ENCODE data around the gene NRIP2. TPM values are rescaled to one million over a fixed set of nuclear protein-coding genes. Genes with fewer than 3 reads are reported as not detected.

The NRIP2 gene
- total RNA-seq, 3 donors from 2014 or later (not counting 1 experiment from before 2014, with no cell fraction given), result not detected

GRCh38 chr12:2833810-2834209 is 1.0 kb downstream of the NRIP2 start:
- no peaks in the 10 kb centered on the region for H3K9me3 Mint-ChIP-seq
- no peak overlapping the region for H3K4me3 ChIP-seq (ENCODE audit: low read length)
- peaks cover 6 to 12% of the 10 kb centered on the region in 2 donors for H3K4me1 Mint-ChIP-seq
- H3K27ac ChIP-seq (ENCODE audit: low read length), result no peak overlapping the region
- no peaks in the 10 kb centered on the region for H3K9me3 ChIP-seq (ENCODE audit: control insufficient read depth, insufficient read depth, low read length)
- DNase-seq (no peak), ATAC-seq (no peak)
- no peaks in the 10 kb centered on the region for H3K27me3 ChIP-seq (ENCODE audit: control insufficient read depth, insufficient read depth, low read length)
- no peaks in the 10 kb centered on the region for H3K4me1 ChIP-seq (ENCODE audit: control insufficient read depth, insufficient read depth, low read length)
- WGBS (ENCODE audit: insufficient coverage), result 97% methylated on average over 9 of the region's 9 CpGs
- H3K36me3 Mint-ChIP-seq, result no peaks in the 10 kb centered on the region
- H3K4me3 Mint-ChIP-seq, result no peak overlapping the region
- intact Hi-C loops (cut with micrococcal nuclease), result no loop called here
- peaks cover 16% of the 10 kb centered on the region for H3K36me3 ChIP-seq (ENCODE audit: control insufficient read depth, insufficient read depth, low read length)
- peaks cover 0 to 2% of the 10 kb centered on the region in 2 donors for H3K27me3 Mint-ChIP-seq (ENCODE audit: low read depth in 2 of 2)
- TF ChIP-seq, protein P1, sequence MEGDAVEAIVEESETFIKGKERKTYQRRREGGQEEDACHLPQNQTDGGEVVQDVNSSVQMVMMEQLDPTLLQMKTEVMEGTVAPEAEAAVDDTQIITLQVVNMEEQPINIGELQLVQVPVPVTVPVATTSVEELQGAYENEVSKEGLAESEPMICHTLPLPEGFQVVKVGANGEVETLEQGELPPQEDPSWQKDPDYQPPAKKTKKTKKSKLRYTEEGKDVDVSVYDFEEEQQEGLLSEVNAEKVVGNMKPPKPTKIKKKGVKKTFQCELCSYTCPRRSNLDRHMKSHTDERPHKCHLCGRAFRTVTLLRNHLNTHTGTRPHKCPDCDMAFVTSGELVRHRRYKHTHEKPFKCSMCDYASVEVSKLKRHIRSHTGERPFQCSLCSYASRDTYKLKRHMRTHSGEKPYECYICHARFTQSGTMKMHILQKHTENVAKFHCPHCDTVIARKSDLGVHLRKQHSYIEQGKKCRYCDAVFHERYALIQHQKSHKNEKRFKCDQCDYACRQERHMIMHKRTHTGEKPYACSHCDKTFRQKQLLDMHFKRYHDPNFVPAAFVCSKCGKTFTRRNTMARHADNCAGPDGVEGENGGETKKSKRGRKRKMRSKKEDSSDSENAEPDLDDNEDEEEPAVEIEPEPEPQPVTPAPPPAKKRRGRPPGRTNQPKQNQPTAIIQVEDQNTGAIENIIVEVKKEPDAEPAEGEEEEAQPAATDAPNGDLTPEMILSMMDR (IDR thresholded peaks at IDR 0.05), result no peak
- H3K27ac Mint-ChIP-seq, result no peak overlapping the region

GRCh38 chr12:2833327-2833726 is 1.5 kb downstream of the NRIP2 start:
- intact Hi-C loops (cut with micrococcal nuclease), result no loop called here
- peaks cover 0 to 2% of the 10 kb centered on the region in 2 donors for H3K27me3 Mint-ChIP-seq (ENCODE audit: low read depth in 2 of 2)
- no peaks in the 10 kb centered on the region for H3K9me3 Mint-ChIP-seq
- Histone ChIP-seq H3K4me1 (ENCODE audit: control insufficient read depth, insufficient read depth, low read length) (no peaks in the 10 kb centered on the region), H3K27me3 (ENCODE audit: control insufficient read depth, insufficient read depth, low read length) (no peaks in the 10 kb centered on the region), H3K9me3 (ENCODE audit: control insufficient read depth, insufficient read depth, low read length) (no peaks in the 10 kb centered on the region), H3K27ac (ENCODE audit: low read length) (no peak overlapping the region), H3K36me3 (ENCODE audit: control insufficient read depth, insufficient read depth, low read length) (peaks cover 16% of the 10 kb centered on the region), H3K4me3 (ENCODE audit: low read length) (no peak overlapping the region)
- 88% methylated on average over 4 of the region's 5 CpGs for WGBS (ENCODE audit: insufficient coverage)
- H3K4me3 Mint-ChIP-seq, result no peak overlapping the region
- TF ChIP-seq, protein P1 (IDR thresholded peaks at IDR 0.05), result no peak
- no peaks in the 10 kb centered on the region for H3K36me3 Mint-ChIP-seq
- no peak overlapping the region for H3K27ac Mint-ChIP-seq
- H3K4me1 Mint-ChIP-seq, result peaks cover 6 to 12% of the 10 kb centered on the region in 2 donors
- DNase-seq, result no peak
- ATAC-seq, result no peak

DNA sequence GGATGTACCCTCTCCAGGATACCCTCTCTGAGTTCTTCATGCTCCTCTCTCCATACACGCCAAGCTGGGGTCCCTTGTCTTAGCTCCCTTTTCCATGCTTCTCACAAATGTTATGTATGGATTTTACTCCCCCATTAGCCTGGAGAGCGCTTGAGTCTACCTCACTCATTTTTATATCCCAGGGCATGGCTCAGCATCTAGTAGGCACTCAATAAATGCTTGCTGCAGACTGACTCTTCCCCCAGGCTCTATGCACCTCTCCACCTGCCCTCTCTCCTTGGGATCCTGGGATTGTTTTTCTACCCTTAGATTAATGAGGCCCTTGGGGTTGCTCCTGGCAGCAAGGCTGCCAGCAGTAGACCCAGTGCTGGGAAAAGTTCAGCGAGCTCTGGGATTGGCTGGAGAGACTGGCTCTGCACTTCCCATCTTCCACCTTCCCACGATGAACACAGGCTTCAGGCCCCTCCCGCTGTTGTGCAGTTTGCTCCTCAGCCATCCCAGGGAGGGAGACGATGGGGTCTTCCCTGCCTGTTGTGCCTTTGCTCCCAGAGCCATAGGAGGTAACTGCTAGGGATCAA is 2.2 kb downstream of the NRIP2 start:
- no peaks in the 10 kb centered on the region for H3K9me3 Mint-ChIP-seq
- H3K36me3 Mint-ChIP-seq, result no peaks in the 10 kb centered on the region
- no peak for DNase-seq
- H3K27me3 ChIP-seq (ENCODE audit: control insufficient read depth, insufficient read depth, low read length), result no peaks in the 10 kb centered on the region
- no peaks in the 10 kb centered on the region for H3K9me3 ChIP-seq (ENCODE audit: control insufficient read depth, insufficient read depth, low read length)
- peaks cover 0 to 2% of the 10 kb centered on the region in 2 donors for H3K27me3 Mint-ChIP-seq (ENCODE audit: low read depth in 2 of 2)
- no peaks in the 10 kb centered on the region for H3K4me1 ChIP-seq (ENCODE audit: control insufficient read depth, insufficient read depth, low read length)
- TF ChIP-seq, protein P1 (IDR thresholded peaks at IDR 0.05), result no peak
- H3K4me3 Mint-ChIP-seq, result no peak overlapping the region
- no peak overlapping the region for H3K27ac Mint-ChIP-seq
- intact Hi-C loops (cut with micrococcal nuclease), result no loop called here
- no peak overlapping the region for H3K27ac ChIP-seq (ENCODE audit: low read length)
- peaks cover 19% of the 10 kb centered on the region for H3K36me3 ChIP-seq (ENCODE audit: control insufficient read depth, insufficient read depth, low read length)
- peaks cover 6 to 12% of the 10 kb centered on the region in 2 donors for H3K4me1 Mint-ChIP-seq
- WGBS (ENCODE audit: insufficient coverage), result 94% methylated on average over 6 of the region's 6 CpGs
- H3K4me3 ChIP-seq (ENCODE audit: low read length), result no peak overlapping the region
- no peak for ATAC-seq

- H3K36me3 Mint-ChIP-seq, result no peaks in the 10 kb centered on the region
Measured at GRCh38 chr12:2829275-2829674, 5.6 kb downstream of the NRIP2 start.

More at GRCh38 chr12:2829275-2829674, 5.6 kb downstream of the NRIP2 start:
- 89% methylated on average over 3 of the region's 6 CpGs for WGBS (ENCODE audit: insufficient coverage)
- ATAC-seq (no peak), DNase-seq (no peak)
- Histone ChIP-seq H3K27ac (ENCODE audit: low read length) (no peak overlapping the region), H3K27me3 (ENCODE audit: control insufficient read depth, insufficient read depth, low read length) (no peaks in the 10 kb centered on the region), H3K4me1 (ENCODE audit: control insufficient read depth, insufficient read depth, low read length) (no peaks in the 10 kb centered on the region), H3K4me3 (ENCODE audit: low read length) (no peak overlapping the region), H3K36me3 (ENCODE audit: control insufficient read depth, insufficient read depth, low read length) (peaks cover 47% of the 10 kb centered on the region), H3K9me3 (ENCODE audit: control insufficient read depth, insufficient read depth, low read length) (no peaks in the 10 kb centered on the region)
- H3K27ac Mint-ChIP-seq, result no peak overlapping the region
- H3K9me3 Mint-ChIP-seq, result no peaks in the 10 kb centered on the region
- TF ChIP-seq, protein P1 (IDR thresholded peaks at IDR 0.05), result no peak
- no peak overlapping the region for H3K4me3 Mint-ChIP-seq
- no peaks in the 10 kb centered on the region for H3K27me3 Mint-ChIP-seq (ENCODE audit: low read depth in 2 of 2)
- no peaks in the 10 kb centered on the region for H3K4me1 Mint-ChIP-seq
- intact Hi-C loops (cut with micrococcal nuclease), result no loop called here

All from natural killer cell (primary cell).